H1 (cell line): ENCODE results near the gene PDE8A. TPM values are rescaled to one million over a fixed set of nuclear protein-coding genes. Genes with fewer than 3 reads are reported as not detected.

ENCODE experiments used
- CTCF ChIA-PET: fragments of 300-600 bp; sonication (Branson Sonifier 250); formaldehyde crosslinking; loops from one replicate; lab custom pipeline; 2021; ENCODE audit not compliant: partially characterized antibody; lab: Charles Lee
- POLR2A ChIA-PET: fragments of 300-600 bp; sonication (Branson Sonifier 250); formaldehyde crosslinking; loops from one replicate; lab custom pipeline; 2021; ENCODE audit warnings: inconsistent platforms; ENCODE audit not compliant: partially characterized antibody; lab: Charles Lee
- DNase-seq, 2 experiments: peaks; one replicate each; pipeline versions ENCODE4 v3.0.0 to v3.0.0-alpha.2; 2010 to 2022; ENCODE audit warnings: low spot score in 2 of 2, low read depth in 1 of 2, mixed read lengths in 1 of 2
- FAIRE-seq: peaks from 2 replicates; lab custom pipeline; 2011; peaks lifted over from hg19 to GRCh38; lab: Jason Lieb, UNC
- H2AFZ ChIP-seq: 2 replicates; pipeline ENCODE4 v1.8.1; 2012; ENCODE audit warnings: low read length, inconsistent platforms
- H2AK5ac ChIP-seq: 2 replicates; pipeline ENCODE4 v1.6.1; 2013; ENCODE audit warnings: low read depth, low read length
- H2BK120ac ChIP-seq: replicated peaks from 2 replicates; pipeline ENCODE3; 2013; ENCODE audit warnings: low read depth, low read length, inconsistent platforms
- H2BK12ac ChIP-seq: 2 replicates; pipeline ENCODE4 v1.6.1; 2013; ENCODE audit warnings: low read depth, low read length
- H2BK15ac ChIP-seq: 2 replicates; pipeline ENCODE4 v1.6.1; 2013; ENCODE audit warnings: low read length
- H2BK20ac ChIP-seq: 2 replicates; pipeline ENCODE4 v1.6.1; 2013; ENCODE audit warnings: low read length
- H2BK5ac ChIP-seq: 2 replicates; pipeline ENCODE4 v1.6.1; 2013; ENCODE audit warnings: low read depth, low read length
- H3K14ac ChIP-seq: 2 replicates; pipeline ENCODE4 v1.6.1; 2013; ENCODE audit warnings: inconsistent platforms; ENCODE audit not compliant: insufficient read length
- H3K18ac ChIP-seq: 2 replicates; pipeline ENCODE4 v1.6.1; 2013; ENCODE audit warnings: low read length; ENCODE audit errors: extremely low read depth
- H3K23ac ChIP-seq: 2 replicates; pipeline ENCODE4 v1.6.1; 2013; ENCODE audit warnings: inconsistent platforms; ENCODE audit not compliant: insufficient read length
- H3K23me2 ChIP-seq: 2 replicates; pipeline ENCODE4 v1.6.1; 2013; ENCODE audit warnings: low read depth, low read length
- H3K27ac ChIP-seq: 2 replicates; pipeline ENCODE4 v1.6.1; 2011; ENCODE audit warnings: low read depth, low read length, inconsistent platforms
- H3K27me3 ChIP-seq, 4 experiments: replicated peaks in 1 of 4; 1 replicate in 1 of 4; 2 replicates in 3 of 4; pipeline versions ENCODE4 v1.6.1 to v1.8.1; 2011 to 2013; ENCODE audit warnings: low read length in 3 of 4, mild to moderate bottlenecking in 3 of 4, inconsistent platforms in 2 of 4, mixed read lengths in 2 of 4, moderate library complexity in 1 of 4; ENCODE audit not compliant: control insufficient read depth in 3 of 4, insufficient read depth in 3 of 4; ENCODE audit errors: extremely low read depth in 1 of 4
- H3K36me3 ChIP-seq, 4 experiments: 2 replicates each; pipeline versions ENCODE4 v1.6.1 to v1.8.1; 2011 to 2013; ENCODE audit warnings: mild to moderate bottlenecking in 4 of 4, low read length in 3 of 4, moderate library complexity in 2 of 4, control low read depth in 1 of 4, inconsistent platforms in 1 of 4; ENCODE audit not compliant: insufficient read depth in 4 of 4, control insufficient read depth in 2 of 4
- H3K4ac ChIP-seq: replicated peaks from 2 replicates; pipeline ENCODE3; 2013; ENCODE audit warnings: low read length, low read depth, mixed read lengths, inconsistent platforms; ENCODE audit not compliant: insufficient read length
- H3K4me1 ChIP-seq, 4 experiments: replicated peaks in 1 of 4; 1 replicate in 1 of 4; 2 replicates in 3 of 4; pipeline versions ENCODE4 v1.6.1 to v1.8.1; 2011 to 2013; ENCODE audit warnings: low read length in 3 of 4, inconsistent platforms in 2 of 4, mixed read lengths in 1 of 4; ENCODE audit not compliant: insufficient read depth in 4 of 4, control insufficient read depth in 3 of 4
- H3K4me2 ChIP-seq, 2 experiments: 2 replicates each; pipeline versions ENCODE4 v1.6.1 to v1.8.1; 2011 to 2013; ENCODE audit warnings: low read depth in 2 of 2, low read length in 2 of 2, control low read depth in 1 of 2, inconsistent platforms in 1 of 2, mild to moderate bottlenecking in 1 of 2; ENCODE audit not compliant: insufficient read depth in 1 of 2
- H3K4me3 ChIP-seq, 4 experiments: fragments of 200-600, 300-600 bp in 1 of 4; sonication (generic), shearing (Covaris generic), sonication (Bioruptor Twin) in 1 of 4; 2 replicates each; pipeline versions ENCODE4 v1.5.1 to v1.8.1; 2011 to 2016; ENCODE audit warnings: low read length in 4 of 4, low read depth in 3 of 4, control low read depth in 2 of 4, inconsistent platforms in 2 of 4, mild to moderate bottlenecking in 2 of 4, mixed read lengths in 1 of 4, moderate library complexity in 1 of 4; ENCODE audit not compliant: insufficient read depth in 2 of 4; ENCODE audit errors: extremely low read depth in 1 of 4
- H3K56ac ChIP-seq: replicated peaks from 2 replicates; pipeline ENCODE3; 2013; ENCODE audit warnings: low read depth, mild to moderate bottlenecking, mixed read lengths, low read length, inconsistent platforms; ENCODE audit not compliant: insufficient read length
- H3K79me1 ChIP-seq: 2 replicates; pipeline ENCODE4 v1.6.1; 2013; ENCODE audit warnings: low read depth, low read length, control low read depth
- H3K79me2 ChIP-seq, 2 experiments: 2 replicates each; pipeline versions ENCODE4 v1.6.1 to v1.8.1; 2012 to 2013; ENCODE audit warnings: low read length in 2 of 2, mild to moderate bottlenecking in 2 of 2, inconsistent platforms in 1 of 2; ENCODE audit not compliant: insufficient read depth in 2 of 2, control insufficient read depth in 1 of 2
- H3K9ac ChIP-seq, 4 experiments: replicated peaks in 1 of 4; 1 replicate in 1 of 4; 2 replicates in 3 of 4; pipeline versions ENCODE4 v1.6.1 to v1.8.1; 2011 to 2013; ENCODE audit warnings: low read depth in 3 of 4, low read length in 3 of 4, control low read depth in 2 of 4, mild to moderate bottlenecking in 2 of 4, moderate library complexity in 2 of 4, inconsistent platforms in 1 of 4; ENCODE audit errors: extremely low read depth in 1 of 4
- H3K9me3 ChIP-seq, 2 experiments: 2 replicates each; pipeline versions ENCODE4 v1.6.1 to v1.8.1; 2012 to 2013; ENCODE audit warnings: mild to moderate bottlenecking in 2 of 2, moderate library complexity in 2 of 2, control low read depth in 1 of 2, inconsistent platforms in 1 of 2, low read depth in 1 of 2, low read length in 1 of 2, mixed read lengths in 1 of 2; ENCODE audit not compliant: insufficient read depth in 2 of 2
- H4K20me1 ChIP-seq, 2 experiments: replicated peaks in 1 of 2; 2 replicates each; pipeline versions ENCODE3 to v1.8.1; 2011 to 2013; ENCODE audit warnings: inconsistent platforms in 2 of 2, low read length in 2 of 2, mild to moderate bottlenecking in 1 of 2; ENCODE audit not compliant: insufficient read depth in 2 of 2, control insufficient read depth in 1 of 2
- H4K5ac ChIP-seq: 2 replicates; pipeline ENCODE4 v1.6.1; 2013; ENCODE audit warnings: low read length, low read depth, mixed read lengths, inconsistent platforms; ENCODE audit not compliant: insufficient read length
- H4K8ac ChIP-seq: 2 replicates; pipeline ENCODE4 v1.8.0; 2013; ENCODE audit warnings: mild to moderate bottlenecking, moderate library complexity, low read length, inconsistent platforms; ENCODE audit not compliant: insufficient read depth; ENCODE audit errors: extremely low read depth
- H4K91ac ChIP-seq: replicated peaks from 2 replicates; pipeline ENCODE3; 2013; ENCODE audit warnings: low read length, mixed read lengths, inconsistent platforms; ENCODE audit not compliant: insufficient read length
- GABPA ChIP-seq: IDR thresholded peaks from 2 replicates; pipeline ENCODE4 v1.6.1; 2011; ENCODE audit warnings: mild to moderate bottlenecking, low read length, moderate library complexity, borderline replicate concordance; ENCODE audit not compliant: insufficient read depth
- NANOG ChIP-seq: IDR thresholded peaks from 2 replicates; pipeline ENCODE4 v1.6.1; 2011; ENCODE audit warnings: low read length, low read depth, mild to moderate bottlenecking, inconsistent platforms; ENCODE audit not compliant: insufficient read depth, poor library complexity, severe bottlenecking
- POU5F1 ChIP-seq: IDR thresholded peaks from 2 replicates; pipeline ENCODE4 v1.6.1; 2011; ENCODE audit warnings: low read depth, mild to moderate bottlenecking, low read length, moderate library complexity
- WGBS, 2 experiments: shearing (Covaris generic) in 1 of 2; methylation state at CpG; one replicate each; pipeline versions ENCODE4 v1.1.6 to v1.1.7; 2013 to 2015; ENCODE audit warnings: low lambda C conversion rate in 2 of 2, mixed read lengths in 2 of 2, inconsistent platforms in 1 of 2, low coverage in 1 of 2, missing lambda C conversion rate in 1 of 2; ENCODE audit not compliant: insufficient replicate concordance in 2 of 2, insufficient coverage in 1 of 2, insufficient read length in 1 of 2; ENCODE audit errors: extremely low coverage in 1 of 2, missing lambda C conversion rate in 1 of 2; 5-methylcytosine and 5-hydroxymethylcytosine counted together
- polyA plus RNA-seq, 7 experiments: library from polyadenylated mRNA; depleted of rRNA in 3 of 7; stranded (reverse) in 5 of 7; unstranded in 2 of 7; fragments of >200 nt in 5 of 7; fragments of 200-250 nt in 2 of 7; gene quantifications; 1 replicate in 5 of 7; 2 replicates in 1 of 7; 4 replicates in 1 of 7; pipeline versions ENCODE4 v1.2.1 to v1.2.3, GENCODE V29; 2011 to 2013; ENCODE audit warnings: missing spikeins in 2 of 7, mixed read lengths in 2 of 7
- total RNA-seq: library from RNA; stranded (reverse); fragmentation: NEBNext Ultra II Directional; extraction: Animal tissue kit (Norgen Biotek cat#: 25700); gene quantifications from 2 replicates; pipeline ENCODE4 v1.2.1, GENCODE V29; 2021

Gene PDE8A
- total and polyA plus RNA-seq, 2 of the 8 experiments (the other 6 are each of a cell fraction or from before 2014, with no cell fraction given), result 6.9 to 7.8 TPM

- ChIA-PET POLR2A (no interaction called here), CTCF (interaction anchor here (0.6 to 2.1 kb wide), 10 partner anchors 9 to 293 kb away, joined by 3 to 8 read pairs (median 3); no protein-coding TSS in a partner anchor)
- no peak overlapping the region for H2AFZ ChIP-seq
- no peak overlapping the region for H2BK5ac ChIP-seq
- no peak overlapping the region for H3K56ac ChIP-seq
- H2BK12ac ChIP-seq, result no peak overlapping the region
- no peaks in the 10 kb centered on the region; a peak in 1 of 4 replicates for H3K79me2 ChIP-seq
- H2AK5ac ChIP-seq, result no peak overlapping the region
- no peak overlapping the region for H4K8ac ChIP-seq
- H3K36me3 ChIP-seq, result no peaks in the 10 kb centered on the region
- DNase-seq (no peak), FAIRE-seq (no peak)
- H3K4me1 ChIP-seq, result peaks cover 0 to 7% (median 5%) of the 10 kb centered on the region in 4 experiments; a peak in 3 of 7 replicates
- no peaks in the 10 kb centered on the region for H3K9me3 ChIP-seq
- H2BK15ac ChIP-seq, result no peak overlapping the region
- H3K4me3 ChIP-seq, result no peak overlapping the region
- H2BK20ac ChIP-seq, result no peak overlapping the region
- H2BK120ac ChIP-seq, result no peak overlapping the region
- H4K20me1 ChIP-seq, result no peaks in the 10 kb centered on the region
- no peak overlapping the region for H3K14ac ChIP-seq
- no peak overlapping the region for H3K9ac ChIP-seq
- H3K27ac ChIP-seq, result no peak overlapping the region
- H3K23ac ChIP-seq, result no peak overlapping the region
- TF ChIP-seq NANOG (no peak), POU5F1 (no peak), GABPA (no peak)
- H3K79me1 ChIP-seq, result peaks cover 2% of the 10 kb centered on the region; the same call in 1 of the 2 replicates
- no peak overlapping the region for H3K18ac ChIP-seq
- no peaks in the 10 kb centered on the region; the same call in 1 of the 2 replicates for H3K23me2 ChIP-seq
- no peaks in the 10 kb centered on the region for H3K27me3 ChIP-seq
- no peak overlapping the region for H4K5ac ChIP-seq
- H3K4me2 ChIP-seq, result no peak overlapping the region
- no peak overlapping the region for H3K4ac ChIP-seq
- WGBS, 2 experiments, result 92% methylated on average over 2 of the region's 2 CpGs; no CpG with 5 or more reads in 1 of the 2 experiments
- no peak overlapping the region for H4K91ac ChIP-seq
These were observed 23.7 kb downstream of the PDE8A start for GRCh38 chr15:85005319-85005718.
